Pancreas (tissue), 10 donors: ENCODE results near the gene CHMP6. TPM values are rescaled to one million over a fixed set of nuclear protein-coding genes. Genes with fewer than 3 reads are reported as not detected.
A peak's percentile ranks its signal among the peaks of the same experiment; 100 is the strongest.

ENCODE experiments used
- ATAC-seq, 4 donors: fragments of 200-7000 bp; cut with Tn5 transposase; one replicate each; pipeline versions ENCODE4 v1.8.0 to v1.9.1; 2020; ENCODE audit warnings: mild to moderate bottlenecking in 4 of 4, moderate library complexity in 4 of 4
- DNase-seq, 6 donors: peaks; one replicate each; pipeline ENCODE4 v3.0.0-alpha.2; 2020
- FAIRE-seq: peaks from 2 replicates; lab custom pipeline; 2012; peaks lifted over from hg19 to GRCh38; lab: Jason Lieb, UNC
- H3K27ac ChIP-seq, 4 donors: fragments of 200-600 bp; sonication (generic); 1 replicate in 3 of 4; 2 replicates in 1 of 4; pipeline versions ENCODE4 v1.5.0 to v1.8.0; 2020
- H3K27me3 ChIP-seq, 4 donors: fragments of 200-600 bp; one replicate each; pipeline ENCODE4 v1.8.0; 2021
- H3K36me3 ChIP-seq, 3 donors: fragments of 200-600 bp; sonication (generic) in 1 of 3; one replicate each; pipeline versions ENCODE4 v1.5.0 to v1.8.0; 2020 to 2021
- H3K4me1 ChIP-seq, 3 donors: fragments of 200-600 bp; one replicate each; pipeline ENCODE4 v1.8.0; 2021
- H3K4me3 ChIP-seq, 4 donors: fragments of 200-600 bp; sonication (generic) in 2 of 4; one replicate each; pipeline versions ENCODE4 v1.5.0 to v1.8.0; 2020 to 2021
- H3K9me3 ChIP-seq, 4 donors: fragments of 200-600 bp; one replicate each; pipeline ENCODE4 v1.8.0; 2021
- WGBS, 2 donors: extraction: QIAGEN DNeasy Blood & Tissue Kit; methylation state at CpG; one replicate each; pipeline ENCODE4 v1.1.7; 2013; 5-methylcytosine and 5-hydroxymethylcytosine counted together
- intact Hi-C, 3 donors: fragments of 100-400 bp; cut with DNase I; formaldehyde crosslinking; loops; one replicate each; pipeline versions ENCODE4 v1.11.1 to v1.14.2; 2022
- polyA plus RNA-seq, 2 donors: library from polyadenylated mRNA; stranded (reverse); fragments of 200-250 nt; gene quantifications; one replicate each; pipeline ENCODE4 v1.2.3, GENCODE V29; 2013
- total RNA-seq, 6 donors: library from RNA; stranded (reverse); fragmentation: NEBNext Ultra II Directional in 4 of 6; extraction: Animal tissue kit (Norgen Biotek cat#: 25700) in 4 of 6; gene quantifications; one replicate each; pipeline versions ENCODE4 v1.2.1 to v1.2.4, GENCODE V29; 2021 to 2023
- TF ChIP-seq, protein P1 (sequence below), 4 donors: fragments of 200-600 bp; sonication (generic) in 3 of 4; IDR thresholded peaks; one replicate each; pipeline versions ENCODE4 v1.5.0 to v1.8.0; 2021; ENCODE audit warnings: antibody characterized with exemption in 4 of 4
- donor health status: healthy with polysubstance abuse.
- donor health status: DM: no; HTN: no; CAD: no; lungs with moderate emphysema.
- donor health status: DM: no; HTN: no; CAD: no.
- donor health status: control.
- donor health status: control.
- donor health status: Bipolar disorder and iron deficiency.
- donor health status: DM: yes; HTN: yes; CAD: no.
- donor health status: DM: no; HTN: no; CAD: no.
- donor health status: DM: no; HTN: no; CAD: no.
- donor health status: DM: yes; HTN: yes; CAD: no.

The CHMP6 gene
- total and polyA plus RNA-seq, 8 donors: 9.5 to 30.8 (median 13.8) TPM

DNA sequence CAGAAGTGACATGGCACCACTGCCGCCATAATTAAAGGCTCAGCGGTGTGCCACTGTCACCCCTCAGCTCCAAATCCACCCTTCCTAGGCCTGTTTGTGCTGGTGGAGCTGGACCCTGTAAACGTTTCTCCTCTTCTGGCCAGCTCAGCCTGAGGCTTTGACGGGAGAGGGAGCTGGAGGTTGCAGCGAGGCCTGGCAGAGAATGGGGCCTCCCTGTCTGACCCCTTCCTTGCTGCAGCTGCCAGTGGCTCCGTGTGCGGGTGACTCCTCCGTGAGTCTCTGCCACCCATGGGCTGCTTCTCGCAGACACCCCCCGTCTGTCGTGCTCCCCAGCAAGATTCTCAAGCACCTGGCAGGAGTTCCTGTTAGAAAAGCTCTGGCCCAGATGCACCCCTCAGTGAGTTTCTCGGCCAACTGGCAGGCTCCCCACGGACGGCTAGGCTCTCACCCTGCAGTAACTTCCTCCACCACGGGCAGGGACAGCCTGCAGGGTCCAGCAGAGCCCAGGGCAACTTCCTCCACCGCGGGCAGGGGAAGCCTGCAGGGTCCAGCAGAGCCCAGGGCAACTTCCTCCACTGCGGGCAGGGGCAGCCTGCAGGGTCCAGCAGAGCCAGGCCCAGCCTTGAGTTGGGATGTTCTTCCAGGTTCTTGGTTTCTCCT lies 4.7 kb upstream of the CHMP6 start:
- Histone ChIP-seq H3K4me3 (no peak overlapping the region), H3K36me3 (no peaks in the 10 kb centered on the region), H3K27ac (no peak overlapping the region), H3K9me3 (no peaks in the 10 kb centered on the region), H3K4me1 (peaks cover 0 to 6% (median 0%) of the 10 kb centered on the region in 3 donors), H3K27me3 (no peaks in the 10 kb centered on the region)
- TF ChIP-seq, protein P1, sequence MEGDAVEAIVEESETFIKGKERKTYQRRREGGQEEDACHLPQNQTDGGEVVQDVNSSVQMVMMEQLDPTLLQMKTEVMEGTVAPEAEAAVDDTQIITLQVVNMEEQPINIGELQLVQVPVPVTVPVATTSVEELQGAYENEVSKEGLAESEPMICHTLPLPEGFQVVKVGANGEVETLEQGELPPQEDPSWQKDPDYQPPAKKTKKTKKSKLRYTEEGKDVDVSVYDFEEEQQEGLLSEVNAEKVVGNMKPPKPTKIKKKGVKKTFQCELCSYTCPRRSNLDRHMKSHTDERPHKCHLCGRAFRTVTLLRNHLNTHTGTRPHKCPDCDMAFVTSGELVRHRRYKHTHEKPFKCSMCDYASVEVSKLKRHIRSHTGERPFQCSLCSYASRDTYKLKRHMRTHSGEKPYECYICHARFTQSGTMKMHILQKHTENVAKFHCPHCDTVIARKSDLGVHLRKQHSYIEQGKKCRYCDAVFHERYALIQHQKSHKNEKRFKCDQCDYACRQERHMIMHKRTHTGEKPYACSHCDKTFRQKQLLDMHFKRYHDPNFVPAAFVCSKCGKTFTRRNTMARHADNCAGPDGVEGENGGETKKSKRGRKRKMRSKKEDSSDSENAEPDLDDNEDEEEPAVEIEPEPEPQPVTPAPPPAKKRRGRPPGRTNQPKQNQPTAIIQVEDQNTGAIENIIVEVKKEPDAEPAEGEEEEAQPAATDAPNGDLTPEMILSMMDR (IDR thresholded peaks at IDR 0.05): no peak
- 58 to 69% methylated on average over 16 to 18 of the region's 18 CpGs for WGBS, 2 donors
- intact Hi-C loops: no loop called here
- FAIRE-seq (no peak), DNase-seq (no peak), ATAC-seq (peak in 1 of 4 donors; percentile 49)

DNA sequence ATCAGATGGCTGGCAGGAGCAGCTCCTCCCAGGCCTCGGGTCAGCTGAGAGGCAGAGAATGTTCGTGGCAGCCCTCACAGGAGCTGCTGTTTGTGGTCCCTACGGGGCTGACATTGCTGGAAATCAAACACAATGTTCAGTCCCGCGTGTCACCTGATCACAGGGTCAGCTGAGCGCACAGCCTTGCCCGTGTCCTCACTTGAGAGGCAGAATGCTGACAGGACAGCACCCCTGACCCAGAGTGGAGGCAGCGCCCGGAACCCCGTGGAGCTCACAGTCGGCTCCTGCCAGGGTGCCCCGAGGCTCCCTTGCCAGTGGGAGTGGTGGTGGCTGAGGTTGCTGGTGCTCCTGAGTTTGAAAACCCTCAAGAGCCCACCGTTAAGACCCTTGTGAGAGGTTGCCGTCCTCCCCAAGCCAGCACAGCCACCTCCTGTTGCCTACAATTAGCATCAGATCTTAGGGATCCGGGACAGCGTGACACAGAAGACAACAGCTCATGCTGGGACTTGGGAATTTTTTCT lies 3.6 kb upstream of the CHMP6 start:
- Histone ChIP-seq H3K36me3 (no peaks in the 10 kb centered on the region), H3K4me1 (peaks cover 0 to 11% (median 3%) of the 10 kb centered on the region in 3 donors), H3K4me3 (no peak overlapping the region), H3K27me3 (no peaks in the 10 kb centered on the region), H3K27ac (no peak overlapping the region), H3K9me3 (no peaks in the 10 kb centered on the region)
- WGBS, 2 donors: 59 to 60% methylated on average over 16 of the region's 16 CpGs
- ATAC-seq: no peak
- no peak for DNase-seq
- TF ChIP-seq, protein P1 (IDR thresholded peaks at IDR 0.05): no peak
- intact Hi-C loops: no loop called here
- no peak for FAIRE-seq

GRCh38 chr17:80989586-80989913 lies 2.1 kb upstream of the CHMP6 start:
- H3K4me3 ChIP-seq: no peak overlapping the region
- no peaks in the 10 kb centered on the region for H3K27me3 ChIP-seq
- FAIRE-seq (no peak), ATAC-seq (no peak), DNase-seq (no peak)
- H3K36me3 ChIP-seq: no peaks in the 10 kb centered on the region
- intact Hi-C loops: no loop called here
- H3K27ac ChIP-seq: no peak overlapping the region
- WGBS, 2 donors: 66 to 70% methylated on average over 11 of the region's 11 CpGs
- TF ChIP-seq, protein P1 (IDR thresholded peaks at IDR 0.05): no peak
- peaks cover 0 to 15% (median 8%) of the 10 kb centered on the region in 3 donors for H3K4me1 ChIP-seq
- H3K9me3 ChIP-seq: no peaks in the 10 kb centered on the region

DNA sequence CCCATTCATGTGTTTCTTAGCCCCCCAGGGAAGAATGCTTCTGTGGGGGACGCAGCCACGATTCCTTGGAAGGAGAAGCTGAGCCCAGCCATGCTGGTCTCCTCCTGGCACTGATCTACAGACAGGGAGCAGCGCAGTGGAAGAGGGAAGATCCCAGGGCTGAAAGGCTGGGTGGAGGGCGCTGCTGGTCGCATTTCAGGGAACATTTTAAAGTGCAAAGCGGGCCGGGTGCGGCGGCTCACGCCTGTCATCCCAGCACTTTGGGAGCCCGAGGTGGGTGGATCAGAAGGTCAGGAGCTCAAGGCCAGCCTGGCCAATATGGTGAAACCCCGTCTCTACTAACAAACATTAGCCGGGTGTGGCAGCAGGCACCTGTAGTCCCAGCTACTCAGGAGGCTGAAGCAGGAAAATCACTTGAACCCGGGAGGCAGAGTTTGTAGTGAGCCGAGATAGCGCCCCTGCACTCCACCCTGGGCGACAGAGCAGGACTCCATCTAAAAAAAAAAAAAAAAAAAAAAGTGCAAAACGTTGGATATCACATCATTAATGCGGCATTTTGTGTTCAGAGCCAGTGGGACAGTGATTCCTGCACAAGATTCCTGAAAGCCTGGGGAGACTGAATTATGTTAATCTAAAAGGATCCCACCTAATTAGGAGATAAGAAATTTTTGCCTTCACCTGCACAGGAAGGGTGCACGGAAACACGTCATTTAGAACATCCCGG lies 558 bp upstream of the CHMP6 start:
- WGBS, 2 donors: 22 to 30% methylated on average over 22 of the region's 22 CpGs
- no peak overlapping the region for H3K27ac ChIP-seq
- intact Hi-C loops: no loop called here
- no peaks in the 10 kb centered on the region for H3K27me3 ChIP-seq
- H3K4me3 ChIP-seq: peak overlapping the region; percentile 93 to 99 (median 98)
- H3K9me3 ChIP-seq: no peaks in the 10 kb centered on the region
- TF ChIP-seq, protein P1 (IDR thresholded peaks at IDR 0.05): no peak
- DNase-seq: peak in 1 of 6 donors; percentile 46
- peaks cover 0 to 15% (median 8%) of the 10 kb centered on the region in 3 donors for H3K4me1 ChIP-seq
- ATAC-seq: peak in 1 of 4 donors; percentile 5
- peaks cover 0 to 10% (median 0%) of the 10 kb centered on the region in 3 donors for H3K36me3 ChIP-seq
- FAIRE-seq: no peak
